ENCODE measurements around the gene AKAP12.

DNA sequence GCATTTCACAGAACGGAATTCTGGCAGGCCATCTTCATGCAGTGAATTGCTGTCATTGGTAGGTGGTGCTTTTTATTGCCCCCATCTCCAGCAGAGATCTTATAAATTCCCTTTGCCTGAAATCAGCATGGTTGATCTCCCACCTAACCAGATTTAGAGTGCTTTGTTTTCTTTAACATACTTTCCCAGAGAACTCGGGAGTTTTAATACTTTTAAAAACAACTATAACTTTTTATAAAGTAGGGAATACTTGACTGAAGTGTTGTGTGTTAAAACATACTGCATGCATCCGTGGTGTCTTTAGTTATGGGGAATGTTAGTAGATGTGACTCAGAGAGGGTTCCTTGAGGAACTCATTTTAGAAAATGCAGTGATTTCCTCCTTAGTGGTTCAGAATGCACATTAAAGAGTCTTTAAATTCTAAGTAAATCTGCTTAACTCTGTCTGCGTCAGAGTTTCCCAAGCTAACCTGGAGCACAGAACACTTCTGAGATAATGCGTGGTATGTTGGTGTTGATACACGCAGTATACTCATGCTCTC is 54.9 kb downstream of the AKAP12 start:
- TF ChIP-seq, protein P1, sequence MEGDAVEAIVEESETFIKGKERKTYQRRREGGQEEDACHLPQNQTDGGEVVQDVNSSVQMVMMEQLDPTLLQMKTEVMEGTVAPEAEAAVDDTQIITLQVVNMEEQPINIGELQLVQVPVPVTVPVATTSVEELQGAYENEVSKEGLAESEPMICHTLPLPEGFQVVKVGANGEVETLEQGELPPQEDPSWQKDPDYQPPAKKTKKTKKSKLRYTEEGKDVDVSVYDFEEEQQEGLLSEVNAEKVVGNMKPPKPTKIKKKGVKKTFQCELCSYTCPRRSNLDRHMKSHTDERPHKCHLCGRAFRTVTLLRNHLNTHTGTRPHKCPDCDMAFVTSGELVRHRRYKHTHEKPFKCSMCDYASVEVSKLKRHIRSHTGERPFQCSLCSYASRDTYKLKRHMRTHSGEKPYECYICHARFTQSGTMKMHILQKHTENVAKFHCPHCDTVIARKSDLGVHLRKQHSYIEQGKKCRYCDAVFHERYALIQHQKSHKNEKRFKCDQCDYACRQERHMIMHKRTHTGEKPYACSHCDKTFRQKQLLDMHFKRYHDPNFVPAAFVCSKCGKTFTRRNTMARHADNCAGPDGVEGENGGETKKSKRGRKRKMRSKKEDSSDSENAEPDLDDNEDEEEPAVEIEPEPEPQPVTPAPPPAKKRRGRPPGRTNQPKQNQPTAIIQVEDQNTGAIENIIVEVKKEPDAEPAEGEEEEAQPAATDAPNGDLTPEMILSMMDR (IDR thresholded peaks at IDR 0.05; ENCODE audit: borderline replicate concordance, extremely low read depth, low read length, poor library complexity, severe bottlenecking), result no peak
- TF ChIP-seq EZH2 (IDR thresholded peaks at IDR 0.05; ENCODE audit: borderline replicate concordance, low read depth, low read length, severe bottlenecking), result no peak
